Glomerular visceral epithelial cell (primary cell): ENCODE data around the gene TNK2.
A peak's percentile ranks its signal among the peaks of the same experiment; 100 is the strongest.
"Not testable (repeated sequence)": the region's sequence is repeated elsewhere in the genome, so short reads cannot be mapped to it uniquely, and the experiment has no call there.

ENCODE experiments used
- DNase-seq: peaks from one replicate; pipeline ENCODE4 v3.0.0-alpha.2; 2016; ENCODE audit errors: extremely low spot score

TNK2 gene

DNA sequence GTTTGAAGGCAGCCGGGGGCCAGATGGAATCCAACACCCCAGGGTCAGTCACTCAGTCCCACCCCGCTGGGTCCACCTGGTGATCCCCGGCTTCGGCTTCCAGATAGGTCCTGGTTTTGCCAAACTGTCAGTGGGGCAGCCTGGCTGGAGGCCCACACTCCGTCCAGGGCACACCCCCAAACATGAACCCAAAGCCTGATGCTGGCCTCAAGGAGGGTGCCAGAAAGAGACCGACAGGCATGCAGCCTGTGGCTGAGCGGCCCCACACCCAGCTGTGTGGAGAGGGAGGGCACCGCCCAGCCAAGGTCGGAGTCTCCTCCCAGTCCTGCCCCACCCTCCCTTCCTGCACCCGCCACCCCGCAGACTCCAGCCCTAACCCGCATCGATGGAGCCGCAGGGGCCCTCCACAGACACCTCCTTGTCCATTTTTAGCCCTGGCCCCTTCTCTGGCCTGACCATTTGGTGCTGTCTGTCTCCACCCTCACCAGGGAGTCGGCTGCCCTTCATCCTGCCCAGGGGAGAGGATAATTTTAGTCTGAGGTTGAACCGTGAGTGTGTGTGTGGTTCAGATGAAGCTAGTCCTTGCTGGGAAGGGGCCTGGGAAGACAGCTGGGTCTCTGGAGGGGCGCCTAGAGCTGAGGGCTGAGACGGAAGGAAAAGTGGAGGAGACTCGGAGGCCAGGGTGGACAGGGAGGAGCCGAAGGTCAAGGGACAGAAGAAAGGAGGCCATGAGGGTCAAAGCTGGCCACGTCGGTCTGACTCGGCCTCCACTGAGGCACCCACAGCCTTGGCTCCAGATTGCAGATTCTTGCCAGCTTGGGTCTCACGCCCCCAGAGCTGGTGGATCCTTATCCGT is 23.1 kb downstream of the TNK2 start:
- DNase-seq: no peak

DNA sequence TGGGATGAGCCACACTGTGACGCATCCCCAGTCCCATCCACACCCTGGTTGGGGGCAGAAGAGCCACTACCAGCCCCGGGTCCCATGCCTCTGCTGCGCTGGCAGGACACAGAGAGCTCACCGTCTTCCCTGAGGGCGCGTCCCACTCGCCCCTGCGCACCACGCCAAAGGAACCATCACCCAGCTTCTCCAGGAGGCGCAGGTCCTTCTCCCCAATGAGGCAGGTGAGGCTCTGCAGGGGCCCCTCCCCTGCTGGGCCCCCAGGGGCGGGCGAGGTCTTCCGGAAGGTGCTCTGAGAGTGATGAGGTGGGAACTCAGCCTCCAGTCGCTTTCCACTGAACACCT is 23.7 kb downstream of the TNK2 start:
- no peak for DNase-seq

DNA sequence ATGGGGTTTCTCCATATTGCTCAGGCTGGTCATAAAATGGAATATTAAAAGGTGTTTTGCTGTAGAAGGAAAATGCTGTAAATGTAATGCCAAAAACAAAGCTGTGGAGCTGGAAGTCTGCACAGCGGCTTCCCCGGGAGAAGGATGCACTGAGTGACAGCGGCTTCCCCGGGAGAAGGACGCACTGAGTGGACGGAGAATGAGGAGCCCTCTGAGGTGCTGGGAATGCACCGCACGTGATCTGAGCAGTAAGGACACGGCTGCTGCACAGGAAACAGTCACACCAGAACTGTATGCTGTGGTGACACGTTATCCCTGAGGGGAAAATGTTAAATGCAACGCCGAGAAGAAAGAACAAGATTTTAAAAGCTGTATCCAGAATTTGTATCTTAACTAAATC is 24.6 kb downstream of the TNK2 start:
- DNase-seq: no peak

DNA sequence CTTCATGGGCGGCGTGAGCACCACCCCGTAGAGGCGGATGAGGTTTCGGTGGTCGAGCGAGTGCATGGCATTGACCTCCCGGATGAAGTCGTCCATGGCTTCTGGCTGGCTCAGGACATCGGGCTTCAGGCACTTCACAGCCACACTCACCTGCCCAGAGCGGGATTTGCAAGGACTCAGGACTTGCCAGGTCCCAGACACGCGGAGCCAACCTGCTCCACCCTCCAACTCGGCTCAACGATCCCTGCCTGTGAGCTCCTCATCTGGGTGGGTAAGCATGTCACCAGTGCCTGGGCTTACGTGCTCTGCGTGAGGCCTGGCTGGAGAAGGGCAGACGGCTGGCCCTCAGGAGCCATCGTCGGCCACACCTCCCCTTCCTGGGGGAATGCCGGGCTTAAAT is 25.2 kb downstream of the TNK2 start:
- no peak for DNase-seq

DNA sequence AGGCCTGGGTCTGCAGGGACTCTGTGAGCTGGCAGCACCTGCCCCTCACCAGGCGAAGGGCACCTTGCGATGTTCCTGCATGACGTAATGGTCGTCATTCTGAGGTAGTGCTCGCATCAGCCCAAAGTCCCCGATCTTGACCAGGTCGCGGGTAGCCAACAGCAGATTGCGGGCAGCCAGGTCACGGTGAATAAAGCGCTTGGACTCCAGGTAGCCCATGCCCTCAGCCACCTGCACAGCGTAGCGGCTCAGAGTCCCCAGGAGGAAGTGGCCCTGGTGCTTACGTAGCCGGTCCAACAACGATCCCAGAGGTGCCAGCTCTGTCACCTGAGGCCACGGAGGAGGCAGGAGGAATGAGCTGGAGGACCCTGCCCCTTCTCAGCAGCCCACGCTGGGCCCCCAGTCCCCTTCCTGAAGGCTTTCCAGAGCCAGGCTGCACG is 26.3 kb downstream of the TNK2 start:
- DNase-seq: no peak

DNA sequence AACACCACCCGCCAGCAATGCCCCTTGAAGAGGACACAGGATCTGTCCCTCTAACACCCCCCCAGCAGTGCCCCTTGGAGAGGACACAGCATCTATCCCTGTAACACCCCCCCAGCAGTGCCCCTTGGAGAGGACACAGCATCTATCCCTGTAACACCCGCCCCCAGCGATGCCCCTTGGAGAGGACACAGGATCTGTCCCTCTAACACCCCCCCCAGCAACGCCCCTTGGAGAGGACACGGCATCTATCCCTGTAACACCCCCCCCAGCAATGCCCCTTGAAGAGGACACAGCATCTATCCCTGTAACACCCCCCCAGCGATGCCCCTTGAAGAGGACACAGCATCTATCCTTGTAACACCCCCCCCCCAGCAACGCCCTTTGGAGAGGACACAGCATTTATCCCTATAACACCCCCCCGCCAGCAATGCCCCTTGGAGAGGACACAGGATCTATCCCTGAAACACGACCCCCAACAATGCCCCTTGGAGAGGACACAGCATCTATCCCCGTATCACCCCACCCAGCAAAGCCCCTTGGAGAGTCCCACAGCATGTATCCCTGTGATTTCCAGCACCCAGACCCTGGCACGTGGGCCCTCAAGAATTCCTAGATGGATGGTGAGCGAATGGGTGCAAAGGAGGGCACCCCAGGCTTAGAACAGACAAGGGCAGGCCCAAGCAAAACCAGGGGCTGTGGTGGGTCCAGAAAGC is 26.9 kb downstream of the TNK2 start:
- no peak for DNase-seq

DNA sequence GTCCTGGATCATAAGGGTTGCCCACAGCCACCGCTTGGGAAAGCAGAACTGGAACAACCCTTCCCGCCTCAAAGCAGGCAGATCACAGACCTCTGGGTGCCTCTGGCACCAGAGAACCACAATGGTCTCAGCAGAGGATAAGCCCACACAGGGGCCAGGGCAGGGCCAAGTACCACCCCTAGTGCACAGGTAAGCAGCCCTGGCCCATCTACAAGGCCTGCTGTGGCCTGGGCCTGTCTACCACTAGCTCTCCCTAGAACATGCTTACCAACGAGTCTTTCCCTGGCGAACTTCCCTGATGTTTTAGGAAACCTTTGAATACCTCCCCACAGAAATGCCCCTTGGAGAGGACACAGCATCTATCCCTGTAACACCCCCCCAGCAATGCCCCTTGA is 28.3 kb downstream of the TNK2 start:
- DNase-seq: no peak

DNA sequence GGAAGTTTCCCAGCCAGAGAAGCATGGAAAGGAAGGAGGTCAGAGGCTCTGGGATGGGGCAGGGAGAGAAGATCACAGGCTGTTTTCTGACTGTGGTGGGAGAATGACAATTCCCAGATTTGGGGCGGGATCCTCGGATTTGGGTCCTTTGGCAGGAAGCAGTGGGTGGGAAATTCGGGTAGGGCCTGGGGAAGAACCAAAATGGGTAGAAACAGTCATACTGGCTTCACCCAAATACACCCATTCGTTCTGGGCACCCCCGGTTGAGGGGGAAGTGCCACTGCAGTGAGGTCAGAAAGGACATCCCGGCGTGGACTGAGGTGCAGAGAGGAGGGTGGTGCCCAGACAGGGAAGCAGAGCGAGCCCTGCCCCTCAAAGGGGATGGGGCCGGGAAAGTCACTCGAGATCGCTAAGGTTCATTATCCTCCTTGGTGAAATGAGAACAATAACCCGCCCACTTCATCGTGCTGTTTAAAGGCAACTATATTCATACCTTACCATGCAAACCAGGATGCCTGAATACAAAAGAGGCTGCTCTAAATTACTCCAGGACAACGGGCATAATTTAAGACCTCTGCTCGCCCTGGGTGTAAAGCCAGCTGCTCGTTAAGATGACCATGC is 28.8 kb downstream of the TNK2 start:
- DNase-seq: no peak

DNA sequence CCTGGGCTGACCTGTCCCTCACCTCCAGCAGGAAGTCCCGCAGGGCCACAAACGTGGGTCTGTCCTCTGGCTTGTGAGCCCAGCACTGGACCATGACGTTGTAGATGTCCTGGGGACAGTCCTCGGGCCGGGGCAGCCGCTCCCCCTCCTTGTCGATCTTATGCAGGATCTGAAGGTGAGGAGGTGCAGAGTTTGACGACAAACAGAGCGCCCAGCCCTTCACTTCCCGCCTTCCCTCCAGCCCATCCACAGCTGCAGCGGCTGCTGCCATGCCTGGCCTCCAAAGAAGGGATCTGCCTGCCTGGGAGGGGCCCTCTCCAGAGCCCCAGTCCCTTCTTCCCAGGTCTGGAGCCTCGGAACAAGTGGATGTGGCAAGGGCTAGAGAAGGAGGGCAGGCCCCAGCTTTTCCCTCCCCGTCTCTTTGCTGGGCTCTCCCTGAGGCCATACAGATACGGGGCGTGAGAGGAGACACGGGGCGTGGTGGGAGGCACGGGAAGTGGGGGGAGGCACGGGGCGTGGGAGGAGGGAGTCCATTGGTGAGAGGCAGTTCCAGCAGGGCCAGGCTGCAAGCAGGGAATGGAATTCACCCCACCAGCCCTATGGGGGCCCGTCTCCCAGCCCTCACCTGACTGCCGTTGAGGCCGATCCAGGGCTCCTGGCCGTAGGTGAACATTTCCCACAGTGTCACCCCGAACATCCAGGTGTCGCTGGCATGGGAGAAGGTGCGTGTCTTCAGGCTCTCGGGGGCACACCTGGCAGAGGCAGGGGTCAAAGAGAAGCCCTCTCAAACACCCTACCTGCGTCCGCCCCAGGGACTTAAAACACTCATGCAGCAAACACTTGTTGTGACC is 29.7 kb downstream of the TNK2 start:
- no peak for DNase-seq

DNA sequence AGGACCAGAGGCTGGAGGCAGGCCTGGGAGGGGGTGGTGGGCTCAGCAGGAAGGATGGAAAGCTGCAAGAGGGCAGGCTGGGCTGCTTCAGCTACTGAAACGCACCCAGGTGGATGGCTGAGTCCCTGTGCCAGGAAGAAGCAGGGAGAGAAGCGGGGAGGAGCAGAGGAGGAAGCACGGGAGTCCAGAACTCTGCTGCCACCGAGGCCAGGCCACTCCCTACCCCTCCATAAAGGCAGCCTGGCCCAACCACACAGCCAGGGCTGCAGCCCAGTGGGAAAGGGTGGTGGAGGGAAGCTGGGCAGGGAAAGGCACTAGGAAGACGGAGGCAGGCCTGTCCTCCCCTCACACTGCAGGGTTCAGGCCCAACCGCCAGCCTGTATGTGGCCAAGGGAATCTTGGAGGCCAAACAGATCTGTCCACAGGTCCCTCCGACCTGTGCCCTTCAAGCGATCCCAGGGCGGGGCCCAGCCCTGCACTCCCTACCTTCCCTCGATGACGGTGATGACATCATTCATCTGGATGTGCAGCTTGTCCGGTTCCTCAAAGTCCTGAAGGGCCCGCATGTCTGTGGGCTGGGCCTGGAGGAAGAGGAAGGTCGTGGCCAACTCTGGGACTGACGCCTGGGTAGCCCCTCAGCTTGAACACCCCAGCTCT is 30.5 kb downstream of the TNK2 start:
- no peak for DNase-seq

DNA sequence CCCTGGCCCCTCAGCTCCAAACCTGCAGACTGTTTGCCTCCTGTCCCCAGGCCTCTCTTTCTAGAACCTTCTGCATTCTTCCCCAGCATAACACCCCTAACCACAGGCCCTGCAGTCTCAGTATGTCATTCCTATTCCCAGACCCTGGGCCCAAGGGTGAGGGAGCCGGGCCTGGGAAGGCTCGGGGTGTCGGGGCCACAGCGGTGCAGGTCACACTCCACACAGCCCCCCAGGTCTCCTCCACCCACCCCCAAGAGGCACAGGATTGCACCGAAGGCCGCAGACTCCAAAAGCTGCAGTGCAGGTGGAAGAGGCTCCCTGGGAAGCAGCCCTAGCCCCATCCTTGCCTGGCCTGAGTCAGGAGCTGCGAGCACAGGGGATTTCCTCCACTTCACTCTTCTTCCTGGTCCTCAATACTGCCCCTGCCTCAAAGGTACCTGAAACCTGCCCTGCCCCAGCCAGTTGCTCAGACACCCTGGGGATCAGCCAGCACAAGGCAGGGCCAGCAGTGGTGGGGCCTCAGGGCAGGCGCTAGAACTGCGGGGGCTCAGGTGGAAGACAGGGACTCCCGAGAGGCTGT is 31.1 kb downstream of the TNK2 start:
- DNase-seq: no peak

DNA sequence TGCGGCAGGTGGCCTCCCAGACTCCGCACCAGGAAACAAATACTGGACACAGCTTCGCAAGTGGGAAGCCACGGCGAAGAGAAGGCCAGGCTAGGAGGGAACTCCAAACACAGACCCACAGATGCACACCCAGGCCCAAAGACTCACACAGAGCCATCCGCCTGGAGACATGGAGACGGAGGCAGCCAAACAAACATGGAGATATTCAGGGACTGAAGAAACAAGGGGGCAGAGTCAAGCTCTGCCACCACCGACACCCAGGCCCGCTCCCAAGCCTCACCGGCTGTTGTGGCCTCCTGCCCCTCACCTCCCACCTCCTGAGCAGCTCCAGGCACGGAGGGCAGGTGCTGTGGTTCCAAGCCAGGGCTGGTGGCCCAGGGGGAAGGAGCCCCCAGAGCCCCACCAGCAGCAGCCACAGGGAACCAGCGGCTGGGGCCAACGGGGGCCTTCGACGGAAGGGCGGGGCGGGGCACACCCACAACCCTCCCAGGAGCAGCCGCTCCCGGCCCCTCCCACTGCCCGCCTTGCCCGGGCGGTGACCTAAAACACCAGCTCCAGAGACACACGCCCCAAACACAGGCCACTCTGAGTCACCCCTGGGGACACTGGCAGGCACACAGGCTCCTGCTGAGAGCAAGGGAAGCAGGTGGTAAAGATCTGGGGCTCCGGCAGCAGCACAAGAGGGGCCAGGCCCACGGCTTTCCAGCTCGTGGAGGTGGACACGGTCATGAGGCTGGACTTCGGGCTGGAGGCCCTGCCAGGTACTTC is 31.9 kb downstream of the TNK2 start:
- no peak for DNase-seq

DNA sequence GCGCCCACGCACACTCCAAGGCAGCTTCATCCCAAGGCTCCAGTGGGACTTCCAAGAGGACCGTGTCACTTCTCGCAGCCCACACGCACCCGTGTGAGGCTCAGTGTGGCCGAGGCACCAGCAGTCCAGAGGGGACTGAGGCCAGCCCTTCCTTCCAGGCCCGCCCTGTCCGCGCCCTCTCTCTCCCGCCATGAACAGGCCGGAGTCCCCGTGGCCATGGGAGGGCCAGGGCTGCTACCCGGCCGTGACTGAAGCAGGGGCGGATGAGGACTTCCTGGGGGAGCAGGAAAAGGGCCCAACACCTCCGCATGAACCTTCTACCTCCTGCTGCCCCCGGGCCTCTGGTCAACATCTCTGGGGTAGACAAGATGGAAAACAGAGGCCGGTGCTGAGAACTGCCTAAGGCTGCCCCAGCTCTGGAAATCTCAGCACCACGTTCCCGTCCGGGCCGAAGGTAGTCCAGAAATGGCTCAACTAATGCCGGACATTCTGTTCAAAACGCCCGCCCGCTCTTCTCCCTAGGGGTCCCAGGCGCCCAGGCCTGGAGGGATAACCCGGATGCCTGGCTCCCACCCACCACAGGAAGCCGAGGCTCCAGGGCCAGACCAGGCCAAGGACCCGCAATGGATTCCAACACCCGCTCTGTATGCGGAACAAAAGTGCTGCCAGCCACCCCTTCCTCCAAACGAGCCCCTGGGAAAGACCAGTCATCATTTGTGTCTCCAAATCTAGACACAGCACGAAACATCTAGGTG is 32.7 kb downstream of the TNK2 start:
- no peak for DNase-seq

DNA sequence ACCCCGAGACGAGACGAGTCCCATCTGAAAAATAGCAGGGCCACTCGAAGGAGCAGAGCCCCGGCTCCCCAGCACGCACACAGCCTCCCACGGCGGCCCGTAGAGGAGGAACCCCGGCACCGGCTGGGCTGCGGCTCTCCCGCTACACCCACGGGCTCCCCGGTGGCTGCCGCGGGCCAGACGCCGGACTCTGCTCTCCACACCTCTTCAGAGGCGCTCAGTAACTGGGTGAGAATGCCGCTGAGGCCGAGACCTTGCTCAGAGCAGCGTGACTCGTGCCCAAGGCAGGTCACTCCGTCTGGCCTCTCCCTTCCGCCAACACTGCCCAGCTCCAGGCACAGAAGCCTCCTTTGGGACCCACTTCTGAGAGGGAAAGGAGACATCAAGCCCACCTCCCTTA is 34.4 kb downstream of the TNK2 start:
- peak; percentile 41 for DNase-seq

DNA sequence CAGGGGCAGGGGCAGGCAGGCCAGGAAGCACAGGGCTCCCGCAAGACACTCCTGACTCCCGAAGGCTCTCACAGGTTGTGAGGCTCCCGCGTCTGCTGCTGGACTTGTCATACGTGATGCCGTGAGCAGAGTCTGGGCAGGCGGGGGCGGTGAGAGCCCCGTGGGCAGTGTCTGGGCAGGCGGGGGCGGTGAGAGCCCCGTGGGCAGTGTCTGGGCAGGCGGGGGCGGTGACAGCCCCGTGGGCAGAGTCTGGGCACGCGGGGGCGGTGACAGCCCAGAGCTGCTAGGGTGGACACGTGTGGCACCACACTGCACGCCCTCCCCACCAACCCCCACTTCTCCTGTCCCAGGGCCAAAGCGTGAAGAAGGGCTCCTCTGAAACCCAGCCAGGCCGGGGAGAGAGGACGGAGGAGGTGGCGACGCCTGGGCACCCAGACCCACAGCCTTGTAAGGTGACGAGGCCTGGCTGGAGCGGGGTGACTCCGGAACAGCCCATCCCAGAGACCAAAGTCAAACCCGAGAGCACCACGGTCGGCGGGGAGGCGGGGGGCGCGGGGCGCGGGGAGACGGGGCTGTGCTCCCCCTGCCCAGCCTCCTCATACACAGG is 35.0 kb downstream of the TNK2 start:
- DNase-seq: no peak

DNA sequence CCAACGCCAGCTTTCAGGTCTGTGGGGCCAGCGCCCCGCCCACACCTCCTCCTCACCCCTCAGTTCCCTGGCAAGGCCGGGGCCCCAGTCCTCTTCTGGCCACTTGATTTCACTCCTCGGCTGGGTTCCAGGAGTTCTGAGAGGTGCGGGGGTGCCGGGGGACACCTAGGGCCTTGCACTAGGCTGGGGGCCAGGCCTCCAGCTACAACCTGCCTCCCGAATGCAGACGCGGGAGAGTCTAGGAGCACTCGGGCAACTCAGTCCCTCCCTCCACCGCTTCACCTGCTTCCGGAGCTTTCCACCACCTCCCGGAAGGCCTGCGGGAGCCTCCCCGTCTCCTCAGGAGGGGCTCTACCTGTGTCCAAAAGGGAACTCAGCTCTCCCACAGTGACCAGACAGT is 35.6 kb downstream of the TNK2 start:
- DNase-seq: no peak

DNA sequence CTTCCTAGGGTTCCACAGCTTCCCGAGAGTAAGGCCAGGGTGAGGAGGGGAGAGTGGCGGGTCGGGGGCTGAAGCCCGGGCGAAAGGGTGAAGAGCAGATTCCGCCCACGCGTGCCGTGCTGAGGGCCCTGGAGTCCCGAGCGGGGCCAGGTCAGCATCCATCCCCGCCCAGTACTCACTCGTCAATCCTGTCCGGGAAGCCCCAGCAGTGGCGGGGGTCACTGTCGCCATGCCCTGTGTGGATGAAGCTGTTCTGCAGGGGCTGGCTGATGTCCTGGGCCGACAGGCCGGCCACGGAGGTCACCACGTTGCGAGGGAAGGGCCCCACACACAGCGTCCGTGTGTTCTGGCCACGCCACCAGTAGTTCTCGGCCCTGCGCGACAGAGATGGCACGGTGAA is 36.3 kb downstream of the TNK2 start:
- no peak for DNase-seq

DNA sequence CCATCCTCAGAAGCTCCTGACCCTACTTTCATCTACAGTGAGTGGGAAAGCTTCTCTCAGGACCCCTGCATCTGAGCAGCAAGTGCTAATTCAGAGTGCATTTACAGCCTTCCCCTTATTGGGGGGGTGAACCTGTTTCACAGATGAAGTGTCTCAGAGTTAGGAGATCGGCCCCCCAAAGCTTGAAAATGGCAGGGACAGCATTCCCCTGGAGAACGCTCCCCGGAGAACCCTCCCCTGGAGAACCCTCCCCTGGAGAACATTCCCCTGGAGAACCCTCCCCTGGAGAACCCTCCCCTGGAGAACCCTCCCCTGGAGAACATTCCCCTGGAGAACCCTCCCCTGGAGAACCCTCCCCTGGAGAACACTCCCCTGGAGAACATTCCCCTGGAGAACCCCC is 36.7 kb downstream of the TNK2 start:
- DNase-seq: not testable (repeated sequence)

DNA sequence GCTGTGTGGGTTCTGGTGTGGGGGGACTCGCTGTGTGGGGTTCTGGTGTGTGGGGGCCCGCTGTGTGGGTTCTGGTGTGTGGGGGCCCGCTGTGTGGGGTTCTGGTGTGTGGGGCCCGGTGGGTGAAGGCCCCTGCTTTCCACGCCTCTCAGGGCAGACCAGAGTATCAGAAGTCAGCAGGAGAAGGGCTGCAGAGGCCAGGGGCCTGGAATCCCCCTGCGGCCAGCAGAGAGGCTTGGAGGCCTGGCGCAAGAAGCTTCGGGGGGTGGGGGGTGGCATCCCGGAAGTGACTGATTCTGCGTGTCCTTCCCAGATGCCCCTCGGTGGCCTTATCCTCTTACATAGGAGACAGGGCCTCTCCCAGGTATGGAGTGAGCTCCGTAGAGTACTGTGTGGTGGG is 37.4 kb downstream of the TNK2 start:
- no peak for DNase-seq
